GM23338 (cell line): ENCODE data around the gene GPATCH4. TPM values are rescaled to one million over a fixed set of nuclear protein-coding genes. Genes with fewer than 3 reads are reported as not detected.
A peak's percentile ranks its signal among the peaks of the same experiment; 100 is the strongest.

ENCODE experiments used
- ATAC-seq: fragments of 200-7000 bp; cut with Tn5 transposase; 3 replicates; pipeline ENCODE4 v1.9.1; 2020
- DNase-seq: peaks from one replicate; pipeline ENCODE4 v3.0.0-alpha.2; 2015; ENCODE audit warnings: low spot score
- H2AFZ ChIP-seq: fragments of 200-600 bp; sonication (generic); 2 replicates; pipeline ENCODE4 v1.8.0; 2016; ENCODE audit warnings: antibody characterized with exemption, mild to moderate bottlenecking, moderate library complexity
- H3F3A ChIP-seq: fragments of 200-600 bp; sonication (generic); replicated peaks from 2 replicates; pipeline ENCODE4 v1.8.0; 2017; ENCODE audit warnings: antibody characterized with exemption, mixed run types, low read depth
- H3K27ac ChIP-seq: fragments of 200-600 bp; sonication (generic); 2 replicates; pipeline ENCODE4 v1.6.1; 2016; ENCODE audit warnings: low read depth
- H3K27me3 ChIP-seq: fragments of 200-600 bp; sonication (generic); 2 replicates; pipeline ENCODE4 v1.8.0; 2016; ENCODE audit warnings: mild to moderate bottlenecking, mixed run types, moderate library complexity; ENCODE audit not compliant: insufficient read depth
- H3K36me3 ChIP-seq: fragments of 200-600 bp; sonication (generic); 2 replicates; pipeline ENCODE4 v1.8.0; 2016; ENCODE audit warnings: mild to moderate bottlenecking; ENCODE audit not compliant: insufficient read depth
- H3K4me1 ChIP-seq: fragments of 200-600 bp; sonication (generic); 2 replicates; pipeline ENCODE4 v1.8.0; 2016; ENCODE audit warnings: mild to moderate bottlenecking, moderate library complexity; ENCODE audit not compliant: insufficient read depth
- H3K4me2 ChIP-seq: fragments of 200-600 bp; sonication (generic); 2 replicates; pipeline ENCODE4 v1.7.1; 2017; ENCODE audit warnings: mixed run types
- H3K4me3 ChIP-seq: fragments of 200-600 bp; sonication (generic); 2 replicates; pipeline ENCODE4 v1.6.1; 2016; ENCODE audit warnings: mixed run types
- H3K79me2 ChIP-seq: fragments of 200-600 bp; sonication (generic); replicated peaks from 2 replicates; pipeline ENCODE4 v1.8.0; 2017; ENCODE audit warnings: mild to moderate bottlenecking; ENCODE audit not compliant: insufficient read depth
- H3K9me2 ChIP-seq: fragments of 200-600 bp; sonication (generic); 2 replicates; pipeline ENCODE4 v1.8.0; 2017; ENCODE audit not compliant: insufficient read depth
- H4K20me1 ChIP-seq: fragments of 200-600 bp; sonication (generic); replicated peaks from 2 replicates; pipeline ENCODE4 v1.8.0; 2017; ENCODE audit warnings: mild to moderate bottlenecking; ENCODE audit not compliant: insufficient read depth
- H3K27ac Mint-ChIP-seq: 2 replicates; pipeline ENCODE4 v1.8.0; 2020; ENCODE audit warnings: inconsistent platforms, mild to moderate bottlenecking, moderate library complexity, mixed read lengths
- H3K27me3 Mint-ChIP-seq: 3 replicates; pipeline ENCODE4 v1.8.0; 2022; ENCODE audit warnings: low read depth, mild to moderate bottlenecking, moderate library complexity, mixed read lengths, inconsistent platforms; ENCODE audit not compliant: insufficient read depth, poor library complexity
- H3K36me3 Mint-ChIP-seq: 3 replicates; pipeline ENCODE4 v1.8.0; 2021; ENCODE audit warnings: low read depth, mild to moderate bottlenecking, inconsistent platforms, moderate library complexity, mixed read lengths
- H3K4me1 Mint-ChIP-seq: 3 replicates; pipeline ENCODE4 v1.8.0; 2020; ENCODE audit warnings: mild to moderate bottlenecking, inconsistent platforms, mixed read lengths
- H3K4me3 Mint-ChIP-seq: 3 replicates; pipeline ENCODE4 v1.8.0; 2021; ENCODE audit warnings: moderate library complexity, mild to moderate bottlenecking, inconsistent platforms, mixed read lengths
- H3K9me3 Mint-ChIP-seq: 3 replicates; pipeline ENCODE4 v1.8.0; 2020; ENCODE audit warnings: moderate library complexity, mild to moderate bottlenecking, inconsistent platforms, mixed read lengths
- CREB1 ChIP-seq: fragments of 250-450 bp; sonication (Bioruptor Pico); IDR thresholded peaks from 2 replicates; pipeline ENCODE4 v1.5.0; 2020; ENCODE audit warnings: low read depth, mild to moderate bottlenecking, moderate library complexity
- EZH2 ChIP-seq: fragments of 200-600 bp; sonication (generic); IDR thresholded peaks from one replicate; pipeline ENCODE4 v1.8.0; 2017; ENCODE audit warnings: antibody characterized with exemption, mild to moderate bottlenecking, low read depth; ENCODE audit not compliant: unreplicated experiment
- EZH2phosphoT487 ChIP-seq: fragments of 200-600 bp; sonication (generic); IDR thresholded peaks from one replicate; pipeline ENCODE4 v1.8.1; 2018; ENCODE audit warnings: antibody characterized with exemption; ENCODE audit not compliant: unreplicated experiment
- JUNB ChIP-seq: IDR thresholded peaks from one replicate; pipeline ENCODE4 v1.6.1; 2016; ENCODE audit warnings: antibody characterized with exemption; ENCODE audit not compliant: unreplicated experiment
- NANOG ChIP-seq: IDR thresholded peaks from 2 replicates; pipeline ENCODE4 v1.6.1; 2016; ENCODE audit warnings: antibody characterized with exemption, borderline replicate concordance
- POLR2AphosphoS5 ChIP-seq: IDR thresholded peaks from 2 replicates; pipeline ENCODE4 v1.6.1; 2016; ENCODE audit warnings: antibody characterized with exemption, low read depth
- STAT1 ChIP-seq: IDR thresholded peaks from one replicate; pipeline ENCODE4 v1.6.1; 2016; ENCODE audit warnings: antibody characterized with exemption; ENCODE audit not compliant: unreplicated experiment
- ZNF114 ChIP-seq: fragments of 250-450 bp; sonication (Bioruptor Pico); IDR thresholded peaks from 2 replicates; pipeline ENCODE4 v1.5.0; 2020; ENCODE audit warnings: mild to moderate bottlenecking, moderate library complexity
- ZNF331 ChIP-seq: fragments of 250-450 bp; sonication (Bioruptor Pico); IDR thresholded peaks from 2 replicates; pipeline ENCODE4 v1.5.0; 2020; ENCODE audit warnings: low read depth, mild to moderate bottlenecking, moderate library complexity
- polyA plus RNA-seq: library from polyadenylated mRNA; unstranded; fragments of >200 nt; fragmentation: Nextera tagmentation; extraction: Ambion mirVana; gene quantifications from 2 replicates; pipeline ENCODE4 v1.2.1, GENCODE V29; 2016
- total RNA-seq: library from RNA; depleted of rRNA; stranded (reverse); fragments of >200 nt; shearing (Covaris generic); gene quantifications from 2 replicates; pipeline ENCODE4 v1.2.3, GENCODE V29; 2014
- TF ChIP-seq, protein P1 (sequence below): fragments of 250-450 bp; sonication (Bioruptor Pico); IDR thresholded peaks from 2 replicates; pipeline ENCODE4 v1.5.0; 2020; ENCODE audit warnings: mild to moderate bottlenecking, moderate library complexity
- TF ChIP-seq, protein P2 (sequence below), 2 experiments: fragments of 200-600 bp in 1 of 2; sonication (generic) in 1 of 2; conservative IDR thresholded peaks; 2 replicates each; pipeline versions ENCODE4 v1.5.1 to v1.6.1; 2016 to 2017; ENCODE audit warnings: antibody characterized with exemption in 2 of 2, low read depth in 2 of 2, mild to moderate bottlenecking in 2 of 2, moderate library complexity in 1 of 2
- TF ChIP-seq, protein P3 (sequence below): IDR thresholded peaks from 2 replicates; pipeline ENCODE4 v1.6.1; 2016; ENCODE audit warnings: antibody characterized with exemption
- TF ChIP-seq, protein P4 (sequence below): IDR thresholded peaks from one replicate; pipeline ENCODE4 v1.6.1; 2018; ENCODE audit warnings: antibody characterized with exemption; ENCODE audit not compliant: unreplicated experiment

Gene GPATCH4
- total and polyA plus RNA-seq, 2 experiments from 2014 or later: 58.9 to 187 TPM

DNA sequence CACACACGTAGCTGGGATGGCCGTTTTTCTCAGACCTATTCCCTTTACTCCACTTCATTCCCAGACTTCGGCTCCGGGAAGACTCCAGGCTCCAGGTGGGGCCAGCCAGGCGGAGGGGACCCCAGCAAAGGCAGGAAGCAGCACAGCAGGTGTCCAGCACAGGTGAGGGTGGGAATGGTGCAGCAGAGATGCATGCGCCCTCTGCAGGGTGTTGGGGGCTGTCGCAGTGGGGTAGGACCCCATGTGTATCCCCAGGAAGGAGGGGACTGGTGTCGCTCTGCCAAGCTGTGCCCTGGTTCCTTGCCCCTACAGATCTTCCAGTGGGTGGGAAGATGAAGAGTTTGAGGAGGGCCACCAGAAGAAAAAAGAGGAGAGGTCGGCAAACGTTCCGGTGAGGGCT, 16.5 kb downstream of the GPATCH4 start:
- H3K27me3 Mint-ChIP-seq: peaks cover 8% of the 10 kb centered on the region
- Histone ChIP-seq H3K79me2 (no peaks in the 10 kb centered on the region), H3K9me2 (0 out of 2 replicates have a peak, but pooled peaks cover 3% of the 10 kb centered on the region), H2AFZ (0 out of 2 replicates have a peak overlapping the region, but pooled peaks have one; percentile 33), H3K4me1 (peaks cover 10% of the 10 kb centered on the region), H3K36me3 (no peaks in the 10 kb centered on the region), H3K4me2 (peak overlapping the region; percentile 72), H3K27ac (no peak overlapping the region), H3K27me3 (no peaks in the 10 kb centered on the region), H4K20me1 (no peaks in the 10 kb centered on the region), H3K4me3 (peak overlapping the region; percentile 41), H3F3A (no peaks in the 10 kb centered on the region)
- DNase-seq: peak; percentile 87
- no peaks in the 10 kb centered on the region; the same call in 2 of the 3 replicates for H3K9me3 Mint-ChIP-seq
- H3K4me3 Mint-ChIP-seq: peak overlapping the region; percentile 62
- peaks cover 26% of the 10 kb centered on the region for H3K4me1 Mint-ChIP-seq
- H3K36me3 Mint-ChIP-seq: no peaks in the 10 kb centered on the region; the same call in 2 of the 3 replicates
- no peak overlapping the region for H3K27ac Mint-ChIP-seq
- TF ChIP-seq EZH2 (no peak), ZNF114 (CRISPR knock-in tag) (no peak), EZH2phosphoT487 (no peak), NANOG (no peak), JUNB (no peak), STAT1 (no peak), POLR2AphosphoS5 (peak; percentile 43; the same call in 1 of the 2 replicates), CREB1 (CRISPR knock-in tag) (no peak), ZNF331 (CRISPR knock-in tag) (no peak)
- TF ChIP-seq, protein P1, sequence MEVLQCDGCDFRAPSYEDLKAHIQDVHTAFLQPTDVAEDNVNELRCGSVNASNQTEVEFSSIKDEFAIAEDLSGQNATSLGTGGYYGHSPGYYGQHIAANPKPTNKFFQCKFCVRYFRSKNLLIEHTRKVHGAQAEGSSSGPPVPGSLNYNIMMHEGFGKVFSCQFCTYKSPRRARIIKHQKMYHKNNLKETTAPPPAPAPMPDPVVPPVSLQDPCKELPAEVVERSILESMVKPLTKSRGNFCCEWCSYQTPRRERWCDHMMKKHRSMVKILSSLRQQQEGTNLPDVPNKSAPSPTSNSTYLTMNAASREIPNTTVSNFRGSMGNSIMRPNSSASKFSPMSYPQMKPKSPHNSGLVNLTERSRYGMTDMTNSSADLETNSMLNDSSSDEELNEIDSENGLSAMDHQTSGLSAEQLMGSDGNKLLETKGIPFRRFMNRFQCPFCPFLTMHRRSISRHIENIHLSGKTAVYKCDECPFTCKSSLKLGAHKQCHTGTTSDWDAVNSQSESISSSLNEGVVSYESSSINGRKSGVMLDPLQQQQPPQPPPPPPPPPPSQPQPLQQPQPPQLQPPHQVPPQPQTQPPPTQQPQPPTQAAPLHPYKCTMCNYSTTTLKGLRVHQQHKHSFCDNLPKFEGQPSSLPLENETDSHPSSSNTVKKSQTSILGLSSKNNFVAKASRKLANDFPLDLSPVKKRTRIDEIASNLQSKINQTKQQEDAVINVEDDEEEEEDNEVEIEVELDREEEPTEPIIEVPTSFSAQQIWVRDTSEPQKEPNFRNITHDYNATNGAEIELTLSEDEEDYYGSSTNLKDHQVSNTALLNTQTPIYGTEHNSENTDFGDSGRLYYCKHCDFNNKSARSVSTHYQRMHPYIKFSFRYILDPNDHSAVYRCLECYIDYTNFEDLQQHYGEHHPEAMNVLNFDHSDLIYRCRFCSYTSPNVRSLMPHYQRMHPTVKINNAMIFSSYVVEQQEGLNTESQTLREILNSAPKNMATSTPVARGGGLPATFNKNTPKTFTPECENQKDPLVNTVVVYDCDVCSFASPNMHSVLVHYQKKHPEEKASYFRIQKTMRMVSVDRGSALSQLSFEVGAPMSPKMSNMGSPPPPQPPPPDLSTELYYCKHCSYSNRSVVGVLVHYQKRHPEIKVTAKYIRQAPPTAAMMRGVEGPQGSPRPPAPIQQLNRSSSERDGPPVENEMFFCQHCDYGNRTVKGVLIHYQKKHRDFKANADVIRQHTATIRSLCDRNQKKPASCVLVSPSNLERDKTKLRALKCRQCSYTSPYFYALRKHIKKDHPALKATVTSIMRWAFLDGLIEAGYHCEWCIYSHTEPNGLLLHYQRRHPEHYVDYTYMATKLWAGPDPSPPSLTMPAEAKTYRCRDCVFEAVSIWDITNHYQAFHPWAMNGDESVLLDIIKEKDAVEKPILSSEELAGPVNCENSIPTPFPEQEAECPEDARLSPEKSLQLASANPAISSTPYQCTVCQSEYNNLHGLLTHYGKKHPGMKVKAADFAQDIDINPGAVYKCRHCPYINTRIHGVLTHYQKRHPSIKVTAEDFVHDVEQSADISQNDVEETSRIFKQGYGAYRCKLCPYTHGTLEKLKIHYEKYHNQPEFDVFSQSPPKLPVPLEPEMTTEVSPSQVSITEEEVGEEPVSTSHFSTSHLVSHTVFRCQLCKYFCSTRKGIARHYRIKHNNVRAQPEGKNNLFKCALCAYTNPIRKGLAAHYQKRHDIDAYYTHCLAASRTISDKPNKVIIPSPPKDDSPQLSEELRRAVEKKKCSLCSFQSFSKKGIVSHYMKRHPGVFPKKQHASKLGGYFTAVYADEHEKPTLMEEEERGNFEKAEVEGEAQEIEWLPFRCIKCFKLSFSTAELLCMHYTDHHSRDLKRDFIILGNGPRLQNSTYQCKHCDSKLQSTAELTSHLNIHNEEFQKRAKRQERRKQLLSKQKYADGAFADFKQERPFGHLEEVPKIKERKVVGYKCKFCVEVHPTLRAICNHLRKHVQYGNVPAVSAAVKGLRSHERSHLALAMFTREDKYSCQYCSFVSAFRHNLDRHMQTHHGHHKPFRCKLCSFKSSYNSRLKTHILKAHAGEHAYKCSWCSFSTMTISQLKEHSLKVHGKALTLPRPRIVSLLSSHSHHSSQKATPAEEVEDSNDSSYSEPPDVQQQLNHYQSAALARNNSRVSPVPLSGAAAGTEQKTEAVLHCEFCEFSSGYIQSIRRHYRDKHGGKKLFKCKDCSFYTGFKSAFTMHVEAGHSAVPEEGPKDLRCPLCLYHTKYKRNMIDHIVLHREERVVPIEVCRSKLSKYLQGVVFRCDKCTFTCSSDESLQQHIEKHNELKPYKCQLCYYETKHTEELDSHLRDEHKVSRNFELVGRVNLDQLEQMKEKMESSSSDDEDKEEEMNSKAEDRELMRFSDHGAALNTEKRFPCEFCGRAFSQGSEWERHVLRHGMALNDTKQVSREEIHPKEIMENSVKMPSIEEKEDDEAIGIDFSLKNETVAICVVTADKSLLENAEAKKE (CRISPR knock-in tag): no peak
- TF ChIP-seq, protein P2, sequence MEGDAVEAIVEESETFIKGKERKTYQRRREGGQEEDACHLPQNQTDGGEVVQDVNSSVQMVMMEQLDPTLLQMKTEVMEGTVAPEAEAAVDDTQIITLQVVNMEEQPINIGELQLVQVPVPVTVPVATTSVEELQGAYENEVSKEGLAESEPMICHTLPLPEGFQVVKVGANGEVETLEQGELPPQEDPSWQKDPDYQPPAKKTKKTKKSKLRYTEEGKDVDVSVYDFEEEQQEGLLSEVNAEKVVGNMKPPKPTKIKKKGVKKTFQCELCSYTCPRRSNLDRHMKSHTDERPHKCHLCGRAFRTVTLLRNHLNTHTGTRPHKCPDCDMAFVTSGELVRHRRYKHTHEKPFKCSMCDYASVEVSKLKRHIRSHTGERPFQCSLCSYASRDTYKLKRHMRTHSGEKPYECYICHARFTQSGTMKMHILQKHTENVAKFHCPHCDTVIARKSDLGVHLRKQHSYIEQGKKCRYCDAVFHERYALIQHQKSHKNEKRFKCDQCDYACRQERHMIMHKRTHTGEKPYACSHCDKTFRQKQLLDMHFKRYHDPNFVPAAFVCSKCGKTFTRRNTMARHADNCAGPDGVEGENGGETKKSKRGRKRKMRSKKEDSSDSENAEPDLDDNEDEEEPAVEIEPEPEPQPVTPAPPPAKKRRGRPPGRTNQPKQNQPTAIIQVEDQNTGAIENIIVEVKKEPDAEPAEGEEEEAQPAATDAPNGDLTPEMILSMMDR (conservative IDR thresholded peaks at IDR 0.05; ENCODE audit: low read depth in 2 of 2): peak; percentile 74 to 85
- TF ChIP-seq, protein P3, sequence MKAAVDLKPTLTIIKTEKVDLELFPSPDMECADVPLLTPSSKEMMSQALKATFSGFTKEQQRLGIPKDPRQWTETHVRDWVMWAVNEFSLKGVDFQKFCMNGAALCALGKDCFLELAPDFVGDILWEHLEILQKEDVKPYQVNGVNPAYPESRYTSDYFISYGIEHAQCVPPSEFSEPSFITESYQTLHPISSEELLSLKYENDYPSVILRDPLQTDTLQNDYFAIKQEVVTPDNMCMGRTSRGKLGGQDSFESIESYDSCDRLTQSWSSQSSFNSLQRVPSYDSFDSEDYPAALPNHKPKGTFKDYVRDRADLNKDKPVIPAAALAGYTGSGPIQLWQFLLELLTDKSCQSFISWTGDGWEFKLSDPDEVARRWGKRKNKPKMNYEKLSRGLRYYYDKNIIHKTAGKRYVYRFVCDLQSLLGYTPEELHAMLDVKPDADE: peak; percentile 81; the same call in 1 of the 2 replicates
- TF ChIP-seq, protein P4, sequence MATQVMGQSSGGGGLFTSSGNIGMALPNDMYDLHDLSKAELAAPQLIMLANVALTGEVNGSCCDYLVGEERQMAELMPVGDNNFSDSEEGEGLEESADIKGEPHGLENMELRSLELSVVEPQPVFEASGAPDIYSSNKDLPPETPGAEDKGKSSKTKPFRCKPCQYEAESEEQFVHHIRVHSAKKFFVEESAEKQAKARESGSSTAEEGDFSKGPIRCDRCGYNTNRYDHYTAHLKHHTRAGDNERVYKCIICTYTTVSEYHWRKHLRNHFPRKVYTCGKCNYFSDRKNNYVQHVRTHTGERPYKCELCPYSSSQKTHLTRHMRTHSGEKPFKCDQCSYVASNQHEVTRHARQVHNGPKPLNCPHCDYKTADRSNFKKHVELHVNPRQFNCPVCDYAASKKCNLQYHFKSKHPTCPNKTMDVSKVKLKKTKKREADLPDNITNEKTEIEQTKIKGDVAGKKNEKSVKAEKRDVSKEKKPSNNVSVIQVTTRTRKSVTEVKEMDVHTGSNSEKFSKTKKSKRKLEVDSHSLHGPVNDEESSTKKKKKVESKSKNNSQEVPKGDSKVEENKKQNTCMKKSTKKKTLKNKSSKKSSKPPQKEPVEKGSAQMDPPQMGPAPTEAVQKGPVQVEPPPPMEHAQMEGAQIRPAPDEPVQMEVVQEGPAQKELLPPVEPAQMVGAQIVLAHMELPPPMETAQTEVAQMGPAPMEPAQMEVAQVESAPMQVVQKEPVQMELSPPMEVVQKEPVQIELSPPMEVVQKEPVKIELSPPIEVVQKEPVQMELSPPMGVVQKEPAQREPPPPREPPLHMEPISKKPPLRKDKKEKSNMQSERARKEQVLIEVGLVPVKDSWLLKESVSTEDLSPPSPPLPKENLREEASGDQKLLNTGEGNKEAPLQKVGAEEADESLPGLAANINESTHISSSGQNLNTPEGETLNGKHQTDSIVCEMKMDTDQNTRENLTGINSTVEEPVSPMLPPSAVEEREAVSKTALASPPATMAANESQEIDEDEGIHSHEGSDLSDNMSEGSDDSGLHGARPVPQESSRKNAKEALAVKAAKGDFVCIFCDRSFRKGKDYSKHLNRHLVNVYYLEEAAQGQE: no peak
- ATAC-seq: peak; percentile 74
